IMR-90 (cell line): Measurements from ENCODE around the gene DTD1.
"Not testable (repeated sequence)": the region's sequence is repeated elsewhere in the genome, so short reads cannot be mapped to it uniquely, and the experiment has no call there.

Experiments used
- NFE2L2 ChIP-seq: fragments of 150-350 bp; IDR thresholded peaks from 2 replicates; pipeline ENCODE4 v1.6.1; 2016; ENCODE audit warnings: low read depth, mild to moderate bottlenecking, low read length
- POLR2A ChIP-seq: IDR thresholded peaks from 2 replicates; pipeline ENCODE4 v1.6.1; 2012; ENCODE audit warnings: mild to moderate bottlenecking, low read depth, low read length
- RFX5 ChIP-seq: IDR thresholded peaks from 2 replicates; pipeline ENCODE4 v1.8.0; 2012; ENCODE audit warnings: low read depth, mild to moderate bottlenecking, low read length, moderate library complexity
- TF ChIP-seq, protein P1 (sequence below): conservative IDR thresholded peaks from 2 replicates; pipeline ENCODE4 v1.5.1; 2012; ENCODE audit warnings: mild to moderate bottlenecking, low read depth, low read length, improper control_type of control experiment
- TF ChIP-seq, protein P2 (sequence below): fragments of 150-350 bp; IDR thresholded peaks from 2 replicates; pipeline ENCODE4 v1.6.1; 2017; ENCODE audit warnings: mild to moderate bottlenecking, antibody characterized with exemption, low read length, low read depth

DNA sequence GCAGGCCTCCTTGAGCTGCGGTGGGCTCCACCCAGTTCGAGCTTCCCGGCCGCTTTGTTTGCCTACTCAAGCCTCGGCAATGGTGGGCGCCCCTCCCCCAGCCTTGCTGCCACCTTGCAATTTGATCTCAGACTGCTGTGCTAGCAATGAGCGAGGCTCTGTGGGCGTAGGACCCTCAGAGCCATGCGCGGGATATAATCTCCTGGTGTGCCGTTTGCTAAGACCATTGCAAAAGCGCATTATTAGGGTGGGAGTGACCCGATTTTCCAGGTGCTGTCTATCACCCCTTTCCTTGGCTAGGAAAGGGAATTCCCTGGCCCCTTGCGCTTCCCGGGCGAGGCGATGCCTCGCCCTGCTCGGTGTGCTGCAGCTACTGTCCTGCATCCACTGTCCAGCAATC, 173.0 kb downstream of the DTD1 start:
- TF ChIP-seq, protein P1, sequence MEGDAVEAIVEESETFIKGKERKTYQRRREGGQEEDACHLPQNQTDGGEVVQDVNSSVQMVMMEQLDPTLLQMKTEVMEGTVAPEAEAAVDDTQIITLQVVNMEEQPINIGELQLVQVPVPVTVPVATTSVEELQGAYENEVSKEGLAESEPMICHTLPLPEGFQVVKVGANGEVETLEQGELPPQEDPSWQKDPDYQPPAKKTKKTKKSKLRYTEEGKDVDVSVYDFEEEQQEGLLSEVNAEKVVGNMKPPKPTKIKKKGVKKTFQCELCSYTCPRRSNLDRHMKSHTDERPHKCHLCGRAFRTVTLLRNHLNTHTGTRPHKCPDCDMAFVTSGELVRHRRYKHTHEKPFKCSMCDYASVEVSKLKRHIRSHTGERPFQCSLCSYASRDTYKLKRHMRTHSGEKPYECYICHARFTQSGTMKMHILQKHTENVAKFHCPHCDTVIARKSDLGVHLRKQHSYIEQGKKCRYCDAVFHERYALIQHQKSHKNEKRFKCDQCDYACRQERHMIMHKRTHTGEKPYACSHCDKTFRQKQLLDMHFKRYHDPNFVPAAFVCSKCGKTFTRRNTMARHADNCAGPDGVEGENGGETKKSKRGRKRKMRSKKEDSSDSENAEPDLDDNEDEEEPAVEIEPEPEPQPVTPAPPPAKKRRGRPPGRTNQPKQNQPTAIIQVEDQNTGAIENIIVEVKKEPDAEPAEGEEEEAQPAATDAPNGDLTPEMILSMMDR: not testable (repeated sequence)
- TF ChIP-seq NFE2L2, POLR2A, RFX5: not testable (repeated sequence)
- TF ChIP-seq, protein P2, sequence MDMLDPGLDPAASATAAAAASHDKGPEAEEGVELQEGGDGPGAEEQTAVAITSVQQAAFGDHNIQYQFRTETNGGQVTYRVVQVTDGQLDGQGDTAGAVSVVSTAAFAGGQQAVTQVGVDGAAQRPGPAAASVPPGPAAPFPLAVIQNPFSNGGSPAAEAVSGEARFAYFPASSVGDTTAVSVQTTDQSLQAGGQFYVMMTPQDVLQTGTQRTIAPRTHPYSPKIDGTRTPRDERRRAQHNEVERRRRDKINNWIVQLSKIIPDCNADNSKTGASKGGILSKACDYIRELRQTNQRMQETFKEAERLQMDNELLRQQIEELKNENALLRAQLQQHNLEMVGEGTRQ: not testable (repeated sequence)
